ENCODE measurements around the gene GOLPH3L. TPM values are rescaled to one million over a fixed set of nuclear protein-coding genes. Genes with fewer than 3 reads are reported as not detected.

Gene GOLPH3L
- total and polyA plus RNA-seq, 10 of the 15 experiments (the other 5 are each of a cell fraction or from before 2014, with no cell fraction given): 7.7 to 29.9 (median 19.2) TPM

- TF ChIP-seq CTCF (IDR thresholded peaks at IDR 0.05 in 2 of 3, conservative IDR thresholded peaks at IDR 0.05 in 1 of 3; ENCODE audit: control insufficient read depth in 2 of 3, extremely low read depth in 1 of 3, insufficient read depth in 1 of 3, low read depth in 3 of 3, low read length in 3 of 3) (no peak), NR2C2 (IDR thresholded peaks at IDR 0.05; ENCODE audit: borderline replicate concordance, control insufficient read depth, insufficient read length, low read depth) (no peak), YBX1 (IDR thresholded peaks at IDR 0.05) (no peak), TAF1 (IDR thresholded peaks at IDR 0.05; ENCODE audit: borderline replicate concordance, low read depth, low read length) (no peak), KAT2A (conservative IDR thresholded peaks at IDR 0.05; ENCODE audit: control insufficient read depth, low read depth, low read length) (no peak), CUX1 (IDR thresholded peaks at IDR 0.05; ENCODE audit: insufficient replicate concordance, low read depth, low read length) (no peak), SREBF2 (IDR thresholded peaks at IDR 0.05; ENCODE audit: low read length) (no peak), SUZ12 (IDR thresholded peaks at IDR 0.05; ENCODE audit: unreplicated experiment) (no peak)
- TF ChIP-seq, protein P1, sequence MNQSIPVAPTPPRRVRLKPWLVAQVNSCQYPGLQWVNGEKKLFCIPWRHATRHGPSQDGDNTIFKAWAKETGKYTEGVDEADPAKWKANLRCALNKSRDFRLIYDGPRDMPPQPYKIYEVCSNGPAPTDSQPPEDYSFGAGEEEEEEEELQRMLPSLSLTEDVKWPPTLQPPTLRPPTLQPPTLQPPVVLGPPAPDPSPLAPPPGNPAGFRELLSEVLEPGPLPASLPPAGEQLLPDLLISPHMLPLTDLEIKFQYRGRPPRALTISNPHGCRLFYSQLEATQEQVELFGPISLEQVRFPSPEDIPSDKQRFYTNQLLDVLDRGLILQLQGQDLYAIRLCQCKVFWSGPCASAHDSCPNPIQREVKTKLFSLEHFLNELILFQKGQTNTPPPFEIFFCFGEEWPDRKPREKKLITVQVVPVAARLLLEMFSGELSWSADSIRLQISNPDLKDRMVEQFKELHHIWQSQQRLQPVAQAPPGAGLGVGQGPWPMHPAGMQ (IDR thresholded peaks at IDR 0.05; ENCODE audit: borderline replicate concordance): no peak
These were observed 46.8 kb downstream of the GOLPH3L start (continued) for GRCh38 chr1:150650193-150650592.
